GM18868 (cell line): ENCODE data around the gene CA10.

Experiments
- ATAC-seq: cut with Tn5 transposase; IDR thresholded peaks from one replicate; pipeline ENCODE4 v1.9.1; 2021; ENCODE audit warnings: mild to moderate bottlenecking, moderate library complexity; ENCODE audit not compliant: unreplicated experiment

Gene CA10

GRCh38 chr17:51955245-51955644 lies 203.3 kb downstream of the CA10 start:
- no peak for ATAC-seq

GRCh38 chr17:51954232-51954765 lies 204.2 kb downstream of the CA10 start:
- ATAC-seq = no peak

- ATAC-seq = no peak
Observed at GRCh38 chr17:51951741-51952140, 206.8 kb downstream of the CA10 start.

GRCh38 chr17:51948128-51948527 lies 210.4 kb downstream of the CA10 start:
- no peak for ATAC-seq

GRCh38 chr17:51947160-51947735 lies 211.3 kb downstream of the CA10 start:
- ATAC-seq = no peak

GRCh38 chr17:51946311-51946710 lies 212.2 kb downstream of the CA10 start:
- no peak for ATAC-seq

GRCh38 chr17:51941272-51941671 lies 217.2 kb downstream of the CA10 start:
- no peak for ATAC-seq

- no peak for ATAC-seq
Observed at GRCh38 chr17:51937264-51937663, 221.2 kb downstream of the CA10 start.

GRCh38 chr17:51935477-51935876 lies 223.0 kb downstream of the CA10 start:
- no peak for ATAC-seq

- no peak for ATAC-seq
Observed at GRCh38 chr17:51933647-51934046, 224.9 kb downstream of the CA10 start.

- no peak for ATAC-seq
Observed at GRCh38 chr17:51926448-51926847, 232.1 kb downstream of the CA10 start.

- no peak for ATAC-seq
Observed at GRCh38 chr17:51921500-51921899, 237.0 kb downstream of the CA10 start.

GRCh38 chr17:51914577-51914976 lies 243.9 kb downstream of the CA10 start:
- no peak for ATAC-seq

- ATAC-seq = no peak
Observed at GRCh38 chr17:51913491-51914205, 244.9 kb downstream of the CA10 start.

GRCh38 chr17:51912939-51913338 lies 245.6 kb downstream of the CA10 start:
- no peak for ATAC-seq

GRCh38 chr17:51911237-51911636 lies 247.3 kb downstream of the CA10 start:
- ATAC-seq = no peak

GRCh38 chr17:51909971-51910370 lies 248.5 kb downstream of the CA10 start:
- no peak for ATAC-seq

- peak; percentile 78 for ATAC-seq
Observed at GRCh38 chr17:51908841-51909537, 249.5 kb downstream of the CA10 start.

- no peak for ATAC-seq
Observed at GRCh38 chr17:51907041-51907440, 251.5 kb downstream of the CA10 start.

- no peak for ATAC-seq
Observed at GRCh38 chr17:51904379-51904778, 254.1 kb downstream of the CA10 start.

GRCh38 chr17:51901242-51901641 lies 257.3 kb downstream of the CA10 start:
- no peak for ATAC-seq

- no peak for ATAC-seq
Observed at GRCh38 chr17:51891936-51892335, 266.6 kb downstream of the CA10 start.
